ENCODE data around the gene MAP2K3. TPM values are rescaled to one million over a fixed set of nuclear protein-coding genes. Genes with fewer than 3 reads are reported as not detected.
A peak's percentile ranks its signal among the peaks of the same experiment; 100 is the strongest.
"Not testable (repeated sequence)": the region's sequence is repeated elsewhere in the genome, so short reads cannot be mapped to it uniquely, and the experiment has no call there.

Gene MAP2K3
- total RNA-seq, 3 donors from 2014 or later, result 46.0 to 75.5 (median 67.1) TPM

- DNase-seq (peak in 1 of 3 donors; percentile 38), ATAC-seq (no peak)
- H3K36me3 ChIP-seq (ENCODE audit: low read depth), result no peaks in the 10 kb centered on the region
- no peak overlapping the region for H3K4me3 ChIP-seq
- no peaks in the 10 kb centered on the region for H3K9me3 ChIP-seq
- intact Hi-C loops (cut with DNase I, micrococcal nuclease), result no loop called here
- TF ChIP-seq, protein P1, sequence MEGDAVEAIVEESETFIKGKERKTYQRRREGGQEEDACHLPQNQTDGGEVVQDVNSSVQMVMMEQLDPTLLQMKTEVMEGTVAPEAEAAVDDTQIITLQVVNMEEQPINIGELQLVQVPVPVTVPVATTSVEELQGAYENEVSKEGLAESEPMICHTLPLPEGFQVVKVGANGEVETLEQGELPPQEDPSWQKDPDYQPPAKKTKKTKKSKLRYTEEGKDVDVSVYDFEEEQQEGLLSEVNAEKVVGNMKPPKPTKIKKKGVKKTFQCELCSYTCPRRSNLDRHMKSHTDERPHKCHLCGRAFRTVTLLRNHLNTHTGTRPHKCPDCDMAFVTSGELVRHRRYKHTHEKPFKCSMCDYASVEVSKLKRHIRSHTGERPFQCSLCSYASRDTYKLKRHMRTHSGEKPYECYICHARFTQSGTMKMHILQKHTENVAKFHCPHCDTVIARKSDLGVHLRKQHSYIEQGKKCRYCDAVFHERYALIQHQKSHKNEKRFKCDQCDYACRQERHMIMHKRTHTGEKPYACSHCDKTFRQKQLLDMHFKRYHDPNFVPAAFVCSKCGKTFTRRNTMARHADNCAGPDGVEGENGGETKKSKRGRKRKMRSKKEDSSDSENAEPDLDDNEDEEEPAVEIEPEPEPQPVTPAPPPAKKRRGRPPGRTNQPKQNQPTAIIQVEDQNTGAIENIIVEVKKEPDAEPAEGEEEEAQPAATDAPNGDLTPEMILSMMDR (IDR thresholded peaks at IDR 0.05), result no peak
- no peaks in the 10 kb centered on the region for H3K4me1 ChIP-seq (ENCODE audit: low read depth)
Measured at GRCh38 chr17:21345236-21345635, 60.7 kb downstream of the MAP2K3 start.

DNA sequence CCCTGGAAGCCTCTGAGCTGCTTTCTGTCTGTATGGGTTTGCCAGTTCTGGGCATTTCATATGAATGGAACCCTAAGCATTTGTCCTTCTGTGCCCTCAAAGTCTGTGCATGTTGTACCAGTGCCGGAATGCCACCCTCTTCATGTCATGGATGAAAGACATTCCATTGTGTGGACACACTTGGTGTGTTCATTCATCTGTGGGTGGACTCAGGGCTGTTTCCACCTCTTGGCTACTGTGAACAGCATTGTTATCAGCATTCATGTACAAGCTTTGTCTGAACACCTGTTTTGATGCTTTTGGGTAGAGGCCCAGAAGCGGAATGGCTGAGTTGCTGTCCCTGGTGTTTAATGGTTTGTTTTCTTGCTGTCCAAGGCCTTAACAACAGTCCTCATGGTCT lies 61.6 kb downstream of the MAP2K3 start:
- ATAC-seq; DNase-seq; H3K4me3 ChIP-seq; H3K36me3 ChIP-seq (ENCODE audit: low read depth); H3K4me1 ChIP-seq (ENCODE audit: low read depth); intact Hi-C loops (cut with DNase I, micrococcal nuclease); H3K9me3 ChIP-seq: not testable (repeated sequence)

DNA sequence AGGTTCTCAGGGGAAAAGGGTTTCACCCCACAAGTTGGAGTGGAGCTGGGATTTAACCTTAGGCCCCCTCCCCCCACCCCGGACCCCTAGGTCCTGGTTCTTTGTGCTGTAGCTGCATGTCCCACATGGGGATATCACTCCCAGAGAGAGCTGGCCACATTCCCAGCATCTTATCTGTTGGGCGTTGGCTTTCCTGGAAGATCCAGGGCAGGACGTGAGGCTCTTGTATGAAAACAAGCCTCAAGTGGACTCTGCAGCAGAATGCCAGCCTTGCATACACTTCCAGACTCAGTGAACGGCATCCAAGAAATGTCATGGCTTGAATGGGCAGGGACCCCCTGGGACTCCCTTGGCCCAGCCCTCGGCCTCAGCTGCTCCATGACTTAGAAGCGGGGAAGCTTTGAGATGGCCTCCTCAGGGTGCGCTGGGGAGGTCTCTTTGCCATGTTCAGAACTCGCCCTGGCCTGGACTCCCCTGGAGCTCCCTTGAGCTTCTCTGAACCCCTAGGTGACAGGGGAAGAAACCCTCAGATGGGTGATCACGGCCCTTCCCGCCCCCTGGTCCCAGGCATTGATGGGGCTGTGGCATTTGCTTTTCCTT lies 62.2 kb downstream of the MAP2K3 start:
- H3K36me3 ChIP-seq (ENCODE audit: low read depth); H3K4me1 ChIP-seq (ENCODE audit: low read depth); H3K4me3 ChIP-seq; H3K9me3 ChIP-seq; intact Hi-C loops (cut with DNase I, micrococcal nuclease): not testable (repeated sequence)
- peak in 2 of 3 donors; percentile 67 to 91 for DNase-seq
- ATAC-seq, result peak; percentile 72

GRCh38 chr17:21347660-21348059 lies 63.1 kb downstream of the MAP2K3 start:
- intact Hi-C loops (cut with DNase I, micrococcal nuclease); DNase-seq; H3K4me1 ChIP-seq (ENCODE audit: low read depth); H3K4me3 ChIP-seq; H3K36me3 ChIP-seq (ENCODE audit: low read depth); ATAC-seq; H3K9me3 ChIP-seq: not testable (repeated sequence)

DNA sequence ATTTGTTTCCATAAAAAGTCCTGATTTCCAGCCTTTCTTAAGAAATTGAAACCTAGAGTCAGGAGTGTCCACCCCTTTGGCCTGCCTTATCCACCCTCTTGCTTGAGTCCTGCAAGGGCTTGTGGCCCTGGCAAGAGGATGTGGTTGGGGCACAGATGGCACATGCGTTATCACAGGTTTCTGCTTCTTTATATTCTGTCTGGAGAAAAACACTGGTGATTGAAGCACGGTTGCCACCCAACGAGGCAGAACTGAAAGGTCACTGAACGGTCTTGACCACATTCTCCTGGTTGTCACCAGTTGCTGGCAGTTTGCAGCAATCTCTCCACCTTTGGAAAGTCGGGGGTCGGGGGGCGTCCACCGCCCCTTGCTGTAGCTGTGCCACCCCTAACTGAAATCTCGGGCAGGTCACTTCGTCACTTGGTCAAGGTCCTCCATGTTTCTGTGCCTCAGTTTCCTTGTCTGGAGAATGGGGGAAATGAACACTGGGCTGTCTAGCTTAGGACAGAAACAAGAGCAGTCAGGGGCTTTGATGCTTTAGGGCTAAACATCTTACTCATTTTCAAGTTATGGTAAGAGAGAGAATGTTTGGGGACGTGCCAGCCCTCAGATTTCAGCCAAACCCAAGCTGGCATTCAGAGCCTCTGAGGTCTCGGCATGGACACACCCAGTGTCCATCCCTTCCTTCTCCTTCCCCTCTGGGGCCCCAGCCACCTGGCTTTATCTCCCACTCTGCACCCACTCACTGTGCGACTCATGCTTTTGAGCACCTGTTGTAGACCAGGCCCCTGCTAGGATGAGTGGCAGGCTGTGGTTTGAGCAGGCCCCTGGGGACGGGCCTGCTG lies 63.8 kb downstream of the MAP2K3 start:
- H3K9me3 ChIP-seq; ATAC-seq; intact Hi-C loops (cut with DNase I, micrococcal nuclease); H3K4me1 ChIP-seq (ENCODE audit: low read depth); H3K36me3 ChIP-seq (ENCODE audit: low read depth); DNase-seq; H3K4me3 ChIP-seq: not testable (repeated sequence)

DNA sequence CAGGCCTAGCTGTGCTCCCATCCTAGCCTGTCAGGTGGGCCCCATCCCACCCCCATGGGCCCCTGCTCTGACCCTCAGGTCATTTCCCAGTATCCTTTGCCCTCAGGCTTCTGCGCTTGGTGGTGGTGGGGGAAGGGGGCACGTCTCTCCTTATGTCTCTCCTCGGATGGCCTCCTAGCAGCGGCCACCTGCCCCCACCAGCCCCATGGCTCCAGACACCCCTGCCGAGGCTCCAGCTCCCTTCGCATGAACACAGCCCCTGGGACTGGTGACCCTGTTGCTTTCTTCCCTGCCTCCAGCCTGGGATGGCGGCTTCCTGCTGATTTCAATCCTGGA lies 64.4 kb downstream of the MAP2K3 start:
- H3K9me3 ChIP-seq; DNase-seq; intact Hi-C loops (cut with DNase I, micrococcal nuclease); H3K4me1 ChIP-seq (ENCODE audit: low read depth); ATAC-seq; H3K36me3 ChIP-seq (ENCODE audit: low read depth); H3K4me3 ChIP-seq: not testable (repeated sequence)

DNA sequence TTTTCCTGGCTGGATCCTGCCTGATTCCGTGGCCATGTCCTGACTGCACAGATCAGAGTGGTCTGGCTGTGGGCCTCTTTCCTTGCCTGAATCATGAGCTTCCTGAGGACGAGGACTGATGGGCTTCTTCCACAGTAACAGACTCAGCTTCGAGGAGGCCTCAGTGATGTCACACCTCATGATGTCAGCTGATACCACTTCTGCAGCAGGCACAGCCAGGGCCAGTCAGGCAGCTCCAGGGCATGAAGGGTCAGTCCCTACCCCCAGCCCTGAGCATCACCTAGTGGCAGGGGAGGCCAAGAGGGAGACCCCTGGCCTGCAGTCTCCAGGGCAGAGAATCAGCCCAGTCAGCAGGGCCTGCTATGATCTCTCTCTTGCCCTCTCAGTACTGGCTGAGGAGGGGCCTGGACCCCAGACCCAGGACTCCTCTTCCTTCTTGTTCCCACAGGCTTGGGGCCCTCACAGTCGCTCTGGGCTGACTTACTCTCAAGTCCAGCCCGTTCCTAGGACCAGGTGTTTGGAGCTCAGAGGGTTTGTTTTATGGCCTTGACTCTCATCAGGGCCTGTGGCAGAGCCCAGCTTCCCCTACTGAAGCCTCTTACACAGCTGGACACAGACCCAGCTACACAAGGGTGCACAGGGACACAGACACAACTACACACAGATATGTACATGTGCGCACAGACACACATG lies 65.0 kb downstream of the MAP2K3 start:
- H3K36me3 ChIP-seq (ENCODE audit: low read depth); H3K4me1 ChIP-seq (ENCODE audit: low read depth); intact Hi-C loops (cut with DNase I, micrococcal nuclease); ATAC-seq; H3K9me3 ChIP-seq; H3K4me3 ChIP-seq: not testable (repeated sequence)
- DNase-seq, result peak in 1 of 3 donors; percentile 13

GRCh38 chr17:21350495-21350894 lies 66.0 kb downstream of the MAP2K3 start:
- DNase-seq; H3K4me3 ChIP-seq; intact Hi-C loops (cut with DNase I, micrococcal nuclease); ATAC-seq; H3K4me1 ChIP-seq (ENCODE audit: low read depth); H3K36me3 ChIP-seq (ENCODE audit: low read depth); H3K9me3 ChIP-seq: not testable (repeated sequence)

GRCh38 chr17:21351366-21352065 lies 67.0 kb downstream of the MAP2K3 start:
- H3K4me1 ChIP-seq (ENCODE audit: low read depth), result no peaks in the 10 kb centered on the region
- ATAC-seq (no peak), DNase-seq (no peak)
- TF ChIP-seq, protein P1 (IDR thresholded peaks at IDR 0.05), result no peak
- no peaks in the 10 kb centered on the region for H3K9me3 ChIP-seq
- H3K4me3 ChIP-seq, result no peak overlapping the region
- intact Hi-C loops (cut with DNase I, micrococcal nuclease), result no loop called here
- no peaks in the 10 kb centered on the region for H3K36me3 ChIP-seq (ENCODE audit: low read depth)

All from mucosa of descending colon (tissue), 3 donors.